ENCODE data around the gene SMAD7.

DNA sequence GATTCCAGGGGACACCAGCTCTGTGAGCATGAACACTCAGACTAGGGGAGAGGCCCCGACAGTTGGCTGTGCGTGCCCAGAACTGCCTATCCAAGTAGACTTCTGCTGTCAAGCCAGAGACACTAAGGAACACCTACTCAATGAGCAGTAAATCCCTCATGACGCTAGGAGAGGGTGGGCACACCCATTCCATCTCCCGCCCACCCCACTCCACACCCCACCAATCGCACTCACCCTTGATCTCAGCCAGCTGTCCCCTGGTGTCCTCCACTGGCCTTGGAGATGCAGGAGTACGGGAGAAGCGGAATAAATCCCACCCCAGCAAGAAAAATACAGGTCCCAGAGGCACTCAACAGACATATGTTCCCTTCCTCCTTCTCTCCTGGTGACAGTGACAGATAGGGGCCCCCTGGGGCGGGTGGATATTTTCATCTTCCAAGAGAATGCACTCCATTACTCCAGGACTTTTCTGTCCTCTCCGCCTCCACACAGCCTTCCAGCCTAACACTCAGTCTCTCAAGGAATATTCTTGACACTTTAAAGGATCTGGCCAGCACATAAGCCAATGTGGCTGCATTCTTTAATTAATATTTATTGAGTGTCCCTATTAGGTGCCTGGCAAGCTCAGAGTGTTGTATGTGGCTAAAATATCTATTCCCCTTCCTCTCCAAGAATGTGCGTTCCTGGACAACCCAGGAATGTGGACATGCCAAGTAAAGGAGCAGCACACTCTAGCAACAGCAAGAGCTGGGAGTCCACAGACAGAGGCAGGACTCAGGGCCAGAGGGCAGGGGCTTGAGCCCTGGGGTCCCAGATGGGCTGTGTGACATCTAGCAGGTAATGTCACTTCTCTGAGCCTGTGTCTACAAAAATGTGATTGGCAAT, 13.1 kb upstream of the SMAD7 start:
- TF ChIP-seq POLR2A (IDR thresholded peaks at IDR 0.05; ENCODE audit: low read length) (no peak), GATA1 (IDR thresholded peaks at IDR 0.05; ENCODE audit: low read depth, low read length) (no peak)
